Inferior parietal cortex (tissue), 1 donor: ENCODE data around the gene TMEM120A.

Experiments used
- DNase-seq: peaks from one replicate; pipeline ENCODE4 v3.0.0-alpha.2; 2016; ENCODE audit errors: extremely low spot score

The TMEM120A gene

DNA sequence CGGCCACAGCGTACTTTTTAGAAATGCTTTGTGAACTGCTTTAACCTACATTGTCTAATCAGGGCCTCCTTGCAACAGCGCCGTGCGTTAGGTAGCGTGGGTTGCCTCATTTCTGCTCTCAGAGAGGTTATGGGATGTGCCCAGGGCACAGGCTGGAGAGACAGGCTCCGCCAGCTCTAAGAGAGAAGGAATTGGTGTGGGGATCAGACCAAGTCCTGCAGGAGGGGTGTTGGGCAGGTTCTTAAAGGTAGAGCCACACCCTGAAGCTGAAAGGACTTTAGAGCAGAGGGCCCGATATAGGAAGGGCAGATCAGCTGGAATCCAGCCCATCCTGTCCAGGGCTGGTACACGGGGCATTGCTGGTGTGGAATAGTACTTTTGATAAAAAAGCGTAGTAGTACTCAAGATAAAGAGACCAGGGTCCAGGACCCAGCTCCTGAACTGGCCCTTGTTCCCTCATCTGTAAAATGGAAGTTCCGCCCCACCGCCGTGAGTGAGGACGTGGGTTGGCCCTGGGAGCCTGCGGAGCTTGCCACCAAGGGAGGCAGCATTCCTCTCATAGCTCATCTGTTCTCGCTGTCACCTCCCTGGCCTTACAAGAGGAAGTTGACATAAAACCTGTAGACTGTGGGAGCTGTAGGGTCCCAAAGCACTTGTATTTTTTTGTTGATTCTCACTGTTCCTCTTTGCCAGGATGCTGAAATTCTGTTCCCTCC, 37.2 kb downstream of the TMEM120A start:
- DNase-seq = no peak

DNA sequence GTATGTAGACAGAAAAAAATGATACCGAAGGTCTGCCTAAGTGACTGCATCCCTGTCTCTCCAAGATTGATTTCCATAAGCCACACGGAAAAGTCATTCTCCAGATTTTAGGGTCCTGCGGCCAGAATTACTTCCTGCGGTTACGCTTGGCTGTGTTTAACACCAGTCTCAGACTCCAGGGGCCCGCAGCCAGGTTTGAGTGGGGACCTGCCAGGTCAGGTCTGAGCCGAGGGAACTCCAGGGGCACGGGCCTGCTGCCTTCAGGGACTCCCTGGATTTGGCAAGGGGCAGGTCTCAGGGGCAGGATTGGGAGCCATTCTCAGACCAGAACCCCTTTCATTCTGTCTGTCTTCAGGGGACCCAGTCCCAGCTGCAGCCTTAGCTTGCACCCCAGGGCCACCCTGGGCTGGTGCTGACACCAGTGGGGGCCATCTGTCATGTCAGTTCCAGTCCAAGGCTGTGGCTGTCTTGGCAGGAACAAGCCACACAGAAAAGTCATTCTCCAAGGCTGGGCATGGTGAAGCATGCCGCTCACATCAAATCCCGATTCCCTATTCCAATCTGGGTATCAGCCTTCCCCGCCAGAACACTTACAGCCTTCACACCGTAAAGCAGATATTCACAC, 39.0 kb downstream of the TMEM120A start:
- no peak for DNase-seq

DNA sequence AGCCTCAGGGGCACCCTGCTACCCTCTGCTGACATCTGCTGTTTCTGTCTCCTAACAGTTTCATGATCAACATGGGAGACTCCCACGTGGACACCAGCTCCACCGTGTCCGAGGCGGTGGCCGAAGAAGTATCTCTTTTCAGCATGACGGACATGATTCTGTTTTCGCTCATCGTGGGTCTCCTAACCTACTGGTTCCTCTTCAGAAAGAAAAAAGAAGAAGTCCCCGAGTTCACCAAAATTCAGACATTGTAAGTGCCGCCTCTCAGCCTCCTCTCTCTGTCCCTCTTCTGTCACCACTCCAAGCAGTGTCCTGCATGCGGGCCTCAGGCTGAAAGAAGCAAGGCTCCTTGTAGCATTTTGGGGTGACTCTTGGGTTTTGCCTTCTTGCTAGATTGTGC, 40.5 kb downstream of the TMEM120A start:
- DNase-seq = no peak

DNA sequence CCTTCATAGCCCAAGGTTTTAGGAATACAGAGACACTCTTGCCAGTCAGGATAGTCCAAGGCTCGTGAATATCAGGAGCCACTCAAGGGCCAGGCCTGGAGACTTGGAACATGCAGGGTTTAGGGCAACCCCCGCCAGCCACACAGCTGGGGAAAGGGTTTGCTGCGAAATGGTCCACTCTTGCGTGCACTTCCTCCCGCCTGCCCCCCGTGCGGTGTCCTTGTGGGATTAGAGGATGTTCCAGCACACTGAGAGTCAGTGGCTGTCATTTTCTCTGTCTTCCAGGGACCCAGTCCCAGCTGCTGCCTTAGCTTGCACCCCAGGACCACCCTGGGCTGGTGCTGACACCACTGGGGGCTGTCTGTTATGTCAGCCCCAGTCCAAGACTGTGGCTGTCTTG, 41.0 kb downstream of the TMEM120A start:
- no peak for DNase-seq

DNA sequence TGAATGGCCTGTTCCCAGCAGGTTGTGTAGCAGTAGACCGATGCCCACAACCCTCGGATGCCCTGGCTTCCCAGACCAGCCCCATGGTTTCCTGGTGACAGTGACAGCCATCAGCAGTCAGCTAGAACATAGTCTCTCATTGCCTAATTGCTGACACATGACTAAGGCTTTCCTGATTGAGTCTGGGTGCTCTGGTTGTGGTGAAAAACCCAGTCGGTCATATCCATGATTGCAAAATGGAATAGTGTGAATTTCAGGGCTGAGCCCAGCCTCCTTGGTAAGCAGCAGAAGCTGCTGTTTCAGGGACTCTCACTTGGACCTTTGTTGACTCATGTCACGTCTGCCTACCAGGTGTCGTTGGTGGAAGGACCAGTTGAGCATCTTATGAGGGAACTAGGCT, 42.9 kb downstream of the TMEM120A start:
- DNase-seq = no peak

DNA sequence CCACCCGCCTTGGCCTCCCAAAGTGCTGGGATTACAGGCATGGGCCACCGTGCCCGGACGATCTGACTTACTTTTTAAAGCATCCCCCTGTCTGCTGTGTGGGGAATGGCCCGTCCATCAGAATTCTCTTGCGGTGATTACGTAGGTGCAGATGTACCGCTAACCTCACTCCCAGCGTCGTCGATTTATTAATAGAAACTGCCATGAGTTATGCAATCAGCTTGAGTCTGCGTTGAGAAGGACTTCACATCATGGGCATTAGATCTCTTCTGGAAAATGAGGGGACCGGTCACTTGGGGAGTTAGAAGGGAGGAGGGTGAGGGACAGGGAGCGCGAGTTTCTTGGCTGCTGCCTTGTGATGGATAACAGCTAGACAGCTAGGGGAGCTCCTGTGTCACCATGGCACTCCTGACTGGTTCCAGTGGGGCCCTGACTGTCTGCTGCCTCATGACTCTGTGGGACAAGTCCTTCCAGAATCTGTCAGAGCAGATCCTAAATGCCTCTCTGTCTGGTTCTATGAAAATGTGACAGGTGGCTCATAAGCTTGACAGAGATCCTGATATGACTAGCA, 44.2 kb downstream of the TMEM120A start:
- no peak for DNase-seq

DNA sequence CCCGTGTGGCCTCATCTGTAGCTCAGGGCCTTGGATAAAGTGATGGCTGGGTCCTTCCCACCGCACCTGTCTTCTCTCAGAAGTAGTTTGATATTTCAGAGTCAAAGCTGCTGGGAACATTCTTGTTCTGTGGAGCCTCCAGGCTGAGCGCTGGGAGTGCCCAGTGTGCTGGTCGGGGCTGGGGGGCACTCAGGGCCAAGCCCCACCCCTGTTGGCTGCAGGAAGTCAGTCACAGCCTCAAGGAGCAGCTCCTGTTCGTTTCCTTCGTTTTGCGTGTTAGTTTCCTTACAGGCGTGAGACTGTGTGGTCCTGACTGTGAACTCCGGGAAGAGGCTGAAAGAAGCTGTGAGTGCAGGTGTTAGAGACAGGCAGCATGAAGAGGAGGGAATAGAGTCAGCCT, 46.2 kb downstream of the TMEM120A start:
- no peak for DNase-seq

DNA sequence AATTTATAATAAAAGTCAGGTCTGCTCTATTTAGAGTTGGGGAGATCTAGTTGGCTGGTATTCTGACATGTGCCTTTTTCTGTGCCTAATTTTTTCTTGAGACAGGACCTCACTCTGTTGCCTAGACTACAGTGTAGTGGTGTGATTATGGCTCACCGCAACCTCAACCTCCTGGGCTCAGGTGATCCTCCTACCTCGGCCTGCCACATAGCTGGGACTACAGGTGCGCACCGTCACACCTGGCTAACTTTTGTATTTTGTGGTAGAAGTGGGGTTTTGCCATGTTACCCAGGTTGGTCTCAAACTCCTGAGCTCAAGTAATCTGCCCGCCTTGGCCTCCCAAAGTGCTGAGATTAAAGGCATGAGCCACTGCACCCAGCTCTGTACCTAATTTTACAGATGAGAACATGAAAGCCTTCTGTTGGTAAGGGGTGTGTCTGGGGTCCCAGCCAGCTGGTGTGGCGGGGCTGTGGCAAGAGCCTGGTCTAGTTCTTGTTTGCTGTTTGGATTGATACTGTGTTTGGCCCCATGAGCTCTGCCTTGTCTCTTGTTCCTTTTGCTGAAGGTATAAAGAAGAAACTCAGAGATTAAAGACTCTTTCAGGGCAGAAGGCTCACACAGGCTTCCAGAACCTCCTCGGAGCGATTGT, 48.1 kb downstream of the TMEM120A start:
- no peak for DNase-seq

DNA sequence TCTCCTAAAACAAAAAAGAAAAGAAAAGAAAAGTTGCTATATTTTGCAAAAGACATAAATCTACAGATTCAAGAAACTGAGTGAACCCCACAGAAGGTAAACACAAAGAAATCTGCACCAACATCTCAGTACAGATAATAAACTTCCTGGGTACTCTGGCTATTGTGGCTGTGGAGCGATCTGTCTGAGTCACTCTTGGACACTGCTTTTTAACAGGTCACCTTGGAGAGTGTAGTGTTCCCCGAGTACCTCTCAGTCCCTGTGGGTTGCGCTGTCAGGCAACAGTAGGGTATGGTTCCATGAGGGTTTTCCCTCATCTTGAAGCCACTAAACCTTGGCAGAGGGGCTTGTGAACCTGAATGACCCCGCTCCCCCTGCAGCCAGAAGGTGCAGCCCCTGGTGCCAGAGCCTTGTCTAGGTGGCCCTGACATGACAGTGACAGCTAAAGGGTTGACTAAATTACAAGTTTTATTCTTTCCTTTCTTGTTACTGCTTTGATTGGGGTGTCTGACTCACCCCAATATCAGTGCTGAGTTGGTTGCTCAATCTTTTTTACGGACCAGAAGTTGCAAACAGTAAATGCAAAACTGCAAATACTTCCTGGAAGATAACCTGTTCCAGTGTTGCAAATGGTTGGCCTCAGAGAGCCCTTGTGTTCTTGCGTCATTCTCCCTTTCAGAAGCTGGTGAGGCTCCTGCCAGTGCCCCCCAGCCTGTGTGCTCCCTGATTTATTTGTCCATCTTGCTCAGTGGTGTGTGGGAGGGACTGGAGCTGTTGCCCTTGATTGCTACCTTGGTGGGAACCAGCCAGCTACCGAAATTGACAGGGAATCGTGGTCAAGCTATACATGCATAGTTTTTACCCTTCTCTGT, 48.9 kb downstream of the TMEM120A start:
- no peak for DNase-seq

DNA sequence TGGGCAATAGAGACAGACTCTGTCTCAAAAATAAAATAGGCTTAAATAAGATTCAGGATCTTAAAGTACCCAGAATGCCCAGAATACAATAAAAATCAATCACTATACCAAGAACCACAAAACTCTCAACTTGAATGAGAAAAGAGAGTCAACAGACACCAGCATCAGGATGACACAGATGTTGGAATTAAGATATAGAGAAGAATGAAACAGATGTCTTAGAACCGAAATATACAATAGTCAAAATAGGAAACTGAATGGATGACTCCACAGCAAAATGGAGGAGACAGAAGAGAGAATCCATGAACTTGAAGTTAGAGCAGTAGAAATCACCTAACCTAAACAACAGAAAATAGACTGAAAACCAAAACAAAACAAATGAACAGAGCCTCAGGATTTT, 49.9 kb downstream of the TMEM120A start:
- DNase-seq = no peak

DNA sequence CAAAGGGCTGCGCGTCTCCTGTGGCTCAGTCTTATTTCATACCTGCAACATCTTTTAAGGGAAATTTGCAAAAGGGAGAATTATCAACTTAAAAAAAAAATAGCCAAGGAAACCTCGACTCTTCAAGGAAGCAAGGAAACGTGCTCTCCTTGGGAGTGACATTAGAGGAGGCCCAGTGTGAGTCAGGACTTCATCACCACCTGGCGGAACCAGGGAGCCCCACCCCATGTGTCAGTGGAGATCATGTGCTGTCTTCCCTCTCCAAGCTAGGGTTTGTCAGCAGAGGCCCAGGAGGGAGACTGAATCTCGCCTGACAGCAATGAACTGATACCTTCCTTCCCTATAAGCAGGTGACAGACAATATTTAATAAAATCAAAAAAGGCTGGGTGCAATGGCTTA, 50.5 kb downstream of the TMEM120A start:
- DNase-seq = no peak

DNA sequence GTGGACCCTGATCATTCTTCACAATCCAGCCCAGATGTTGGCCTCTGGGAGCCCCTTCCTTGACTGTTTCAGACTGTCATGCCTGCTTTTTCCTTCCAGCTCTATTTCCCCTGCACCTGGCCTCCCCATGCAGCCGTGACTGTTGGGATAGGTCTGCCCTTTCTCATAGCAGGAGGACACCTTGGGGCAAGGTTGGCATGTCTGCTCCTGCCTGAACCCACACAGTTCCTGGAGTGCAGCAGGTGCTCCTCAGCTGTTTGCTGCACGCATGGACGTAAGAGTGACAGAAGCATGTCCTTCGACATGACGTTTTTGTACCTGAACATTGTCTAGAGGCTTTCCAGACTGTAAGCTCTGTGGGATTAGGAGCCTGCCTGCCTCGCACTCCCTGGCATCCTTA, 55.5 kb downstream of the TMEM120A start:
- no peak for DNase-seq

DNA sequence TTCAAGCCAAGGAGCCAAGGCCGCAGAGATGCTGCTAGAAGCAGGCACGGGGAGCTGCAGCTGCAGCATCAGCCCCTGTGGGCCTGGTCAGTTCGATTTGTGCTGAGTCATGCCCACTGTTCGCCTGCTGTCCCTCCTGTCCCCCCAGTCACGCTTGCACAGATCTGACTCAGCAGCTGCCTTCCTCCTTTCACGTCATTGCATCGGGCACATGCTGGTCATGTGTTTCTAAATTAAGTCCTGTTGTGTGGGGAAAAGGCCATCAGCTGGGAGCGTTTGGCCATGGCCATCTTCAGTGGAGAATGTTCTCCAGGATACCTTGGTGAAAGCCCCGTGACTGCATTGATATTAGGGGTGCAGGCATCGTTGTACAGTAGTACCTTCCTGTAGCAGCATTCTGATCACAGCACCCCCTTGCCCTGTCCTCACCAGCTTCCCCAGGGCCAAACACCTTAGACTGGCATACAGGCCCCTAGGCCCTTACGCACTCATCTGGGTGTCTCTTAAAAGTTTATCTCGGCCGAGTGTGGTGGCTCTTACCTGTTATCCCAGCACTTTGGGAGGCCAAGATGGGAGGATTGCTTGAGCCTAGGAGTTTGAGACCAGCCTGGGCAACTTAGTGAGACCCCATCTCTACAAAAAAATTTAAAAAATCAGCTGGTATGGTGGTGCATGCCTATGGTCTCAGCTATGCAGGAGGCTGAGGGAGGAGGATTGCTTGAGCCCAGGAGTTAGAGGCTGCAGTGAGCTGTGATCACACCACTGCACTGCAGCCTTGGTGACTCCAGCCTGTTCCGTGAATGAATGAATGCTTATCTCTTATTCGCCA, 56.2 kb downstream of the TMEM120A start:
- DNase-seq = peak; percentile 62
